NOMO-1 (cell line): ENCODE results near the gene WWOX.
A peak's percentile ranks its signal among the peaks of the same experiment; 100 is the strongest.

Source experiments
- DNase-seq, 2 experiments: peaks; one replicate each; lab custom pipeline; 2025; ENCODE audit not compliant: unreplicated experiment in 2 of 2; lab: John Stamatoyannopoulos, UW

Gene WWOX

GRCh38 chr16:78430281-78430680 is 330.8 kb downstream of the WWOX start:
- no peak for DNase-seq

GRCh38 chr16:78431004-78431670 is 331.7 kb downstream of the WWOX start:
- no peak for DNase-seq

GRCh38 chr16:78431701-78432100 is 332.2 kb downstream of the WWOX start:
- no peak for DNase-seq

GRCh38 chr16:78432451-78432850 is 333.0 kb downstream of the WWOX start:
- DNase-seq, result no peak

- DNase-seq, result no peak
Measured at GRCh38 chr16:78433116-78433515, 333.7 kb downstream of the WWOX start.

GRCh38 chr16:78434401-78434800 is 334.9 kb downstream of the WWOX start:
- no peak for DNase-seq

GRCh38 chr16:78435260-78435659 is 335.8 kb downstream of the WWOX start:
- DNase-seq, result no peak

GRCh38 chr16:78436023-78436422 is 336.6 kb downstream of the WWOX start:
- DNase-seq, result no peak

- DNase-seq, result no peak
Measured at GRCh38 chr16:78436846-78437245, 337.4 kb downstream of the WWOX start.

- DNase-seq, result peak in 1 of 2 experiments; percentile 18
Measured at GRCh38 chr16:78437352-78437968, 338.0 kb downstream of the WWOX start.

GRCh38 chr16:78438219-78438618 is 338.8 kb downstream of the WWOX start:
- DNase-seq, result no peak

- no peak for DNase-seq
Measured at GRCh38 chr16:78438632-78439031, 339.2 kb downstream of the WWOX start.

- DNase-seq, result no peak
Measured at GRCh38 chr16:78439646-78440045, 340.2 kb downstream of the WWOX start.

- DNase-seq, result no peak
Measured at GRCh38 chr16:78441298-78441697, 341.8 kb downstream of the WWOX start.

- DNase-seq, result no peak
Measured at GRCh38 chr16:78443542-78444364, 344.3 kb downstream of the WWOX start.

- no peak for DNase-seq
Measured at GRCh38 chr16:78445818-78446217, 346.4 kb downstream of the WWOX start.

- no peak for DNase-seq
Measured at GRCh38 chr16:78446486-78446885, 347.0 kb downstream of the WWOX start.

- peak in 1 of 2 experiments; percentile 67 for DNase-seq
Measured at GRCh38 chr16:78446992-78447563, 347.6 kb downstream of the WWOX start.

GRCh38 chr16:78448658-78449271 is 349.3 kb downstream of the WWOX start:
- DNase-seq, result no peak

GRCh38 chr16:78450255-78450654 is 350.8 kb downstream of the WWOX start:
- DNase-seq, result no peak

- DNase-seq, result no peak
Measured at GRCh38 chr16:78452025-78452555, 352.6 kb downstream of the WWOX start.
